ENCODE results near the gene CRTC1. TPM values are rescaled to one million over a fixed set of nuclear protein-coding genes. Genes with fewer than 3 reads are reported as not detected.

CRTC1 gene
- total RNA-seq, 4 donors from 2014 or later = 2.8 to 6.5 (median 5.6) TPM

GRCh38 chr19:18670312-18670711 lies 13.2 kb upstream of the CRTC1 start:
- DNase-seq (ENCODE audit: low spot score) (no peak), ATAC-seq (ENCODE audit: low FRiP score) (no peak)
- TF ChIP-seq CTCF (IDR thresholded peaks at IDR 0.05) = no peak

DNA sequence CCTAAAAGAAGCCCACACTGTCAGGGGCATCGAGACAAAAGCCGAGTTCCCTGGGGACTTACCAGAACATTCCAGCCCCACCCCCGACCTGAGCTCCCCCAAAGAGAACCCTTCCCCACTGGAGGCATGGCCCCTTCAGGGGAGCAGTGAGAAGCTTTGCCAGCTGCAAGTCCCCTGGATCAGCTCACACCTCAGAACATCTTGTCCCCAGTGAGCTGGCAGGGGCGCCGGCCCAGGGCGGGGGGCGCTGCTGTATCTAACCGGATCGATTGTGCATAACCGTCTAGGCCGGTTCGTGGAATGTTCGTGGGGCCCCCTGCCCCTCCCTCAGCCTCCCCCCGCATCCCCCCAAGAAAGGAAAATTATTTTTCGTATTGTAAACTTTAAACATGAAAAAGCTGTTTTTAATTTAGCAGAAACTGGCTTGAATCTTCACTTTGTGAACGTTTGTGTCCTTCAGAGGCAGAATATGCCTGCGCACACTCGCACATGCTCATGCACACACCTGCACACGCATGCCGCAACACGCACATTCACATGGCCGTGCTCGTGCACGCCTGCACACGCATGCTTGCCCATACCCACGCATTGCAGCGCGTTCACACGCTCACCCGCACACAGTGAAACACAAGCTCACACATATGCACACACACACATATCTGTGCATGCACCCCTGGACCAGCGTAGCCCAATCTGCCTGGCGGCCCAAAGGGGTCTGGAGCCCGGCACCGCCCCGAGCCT lies 12.0 kb upstream of the CRTC1 start:
- ATAC-seq (ENCODE audit: low FRiP score) (no peak), DNase-seq (ENCODE audit: low spot score) (no peak)
- TF ChIP-seq CTCF (IDR thresholded peaks at IDR 0.05) = no peak

GRCh38 chr19:18672044-18672451 lies 11.4 kb upstream of the CRTC1 start:
- DNase-seq (ENCODE audit: low spot score) (no peak), ATAC-seq (ENCODE audit: low FRiP score) (no peak)
- TF ChIP-seq CTCF (IDR thresholded peaks at IDR 0.05) = no peak

DNA sequence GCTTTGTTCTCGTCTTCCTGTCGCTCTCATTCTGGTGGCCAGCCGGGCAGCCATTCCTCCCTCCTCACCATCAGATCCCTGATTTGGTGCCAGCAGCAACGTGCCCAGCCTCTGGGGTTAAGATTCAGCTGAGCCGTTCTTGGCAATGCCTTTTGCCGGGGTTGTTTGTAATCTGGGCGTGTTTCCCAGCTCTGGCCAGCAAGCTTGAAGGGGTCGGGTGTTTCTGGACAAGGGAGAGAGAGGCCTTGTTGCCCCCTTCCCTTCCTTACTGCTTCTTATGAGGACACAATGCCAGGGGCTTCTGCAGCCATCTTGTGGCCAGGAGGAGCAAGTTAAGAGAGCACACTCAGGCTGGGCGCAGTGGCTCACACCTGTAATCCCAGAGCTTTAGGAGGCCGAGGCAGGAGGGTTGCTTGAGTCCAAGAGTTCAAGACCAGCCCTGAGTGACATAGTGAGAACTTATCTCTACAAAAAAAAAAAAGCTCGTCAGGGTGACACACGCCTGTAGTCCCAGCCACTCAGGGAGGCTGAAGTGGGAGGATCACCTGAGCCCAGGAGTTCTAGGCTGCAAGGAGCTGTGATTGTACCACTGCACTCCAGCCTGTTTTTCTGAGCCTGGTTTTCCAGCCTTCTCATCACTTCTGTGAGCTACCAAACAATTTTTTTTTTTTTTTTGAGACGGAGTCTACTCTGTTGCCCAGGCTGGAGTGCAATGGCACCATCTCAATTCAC lies 10.7 kb upstream of the CRTC1 start:
- ATAC-seq (ENCODE audit: low FRiP score) (no peak), DNase-seq (ENCODE audit: low spot score) (no peak)
- TF ChIP-seq CTCF (IDR thresholded peaks at IDR 0.05) = no peak

DNA sequence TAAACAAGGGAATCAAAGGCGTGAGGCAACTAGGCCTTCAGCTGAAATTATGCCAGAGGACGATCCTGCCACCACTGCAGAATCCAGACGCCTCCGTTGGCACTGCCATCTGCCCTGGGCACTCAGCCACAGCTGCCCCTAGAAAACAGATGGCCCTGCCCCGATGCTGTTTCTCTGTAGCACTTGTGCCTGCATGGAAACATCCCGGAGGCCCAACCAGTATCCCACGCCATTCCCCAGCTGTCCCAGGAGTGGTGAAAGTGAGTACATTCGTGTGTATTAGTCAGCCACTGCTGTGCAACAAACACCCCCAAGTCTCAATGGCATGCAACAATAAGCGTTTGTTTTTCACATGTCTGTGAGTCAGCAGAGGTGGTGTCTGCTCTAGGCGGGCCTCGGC lies 8.9 kb upstream of the CRTC1 start:
- no peak for DNase-seq (ENCODE audit: low spot score)
- no peak for ATAC-seq (ENCODE audit: low FRiP score)
- TF ChIP-seq CTCF (IDR thresholded peaks at IDR 0.05) = no peak

GRCh38 chr19:18675779-18676178 lies 7.7 kb upstream of the CRTC1 start:
- TF ChIP-seq CTCF (IDR thresholded peaks at IDR 0.05) = no peak
- DNase-seq (ENCODE audit: low spot score) (no peak), ATAC-seq (ENCODE audit: low FRiP score) (no peak)

DNA sequence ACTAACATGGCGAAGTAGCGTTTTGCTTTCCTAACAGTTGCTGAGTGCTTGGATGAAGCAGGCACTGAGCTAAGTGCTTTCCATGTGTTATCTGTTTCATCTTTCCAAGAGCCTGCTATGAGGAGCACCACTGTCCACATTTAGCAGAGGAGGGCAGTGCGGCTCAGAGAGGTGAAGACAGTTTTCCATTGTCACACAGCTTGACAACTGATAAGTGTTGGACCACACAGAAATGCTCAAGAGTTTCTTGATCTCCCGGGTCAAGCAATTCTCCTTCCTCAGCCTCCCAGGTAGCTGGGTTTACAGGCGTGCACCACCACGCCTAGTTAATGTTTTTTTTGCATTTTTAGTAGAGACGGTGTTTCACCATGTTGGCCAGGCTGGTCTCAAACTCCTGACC lies 6.8 kb upstream of the CRTC1 start:
- DNase-seq (ENCODE audit: low spot score) = no peak
- ATAC-seq (ENCODE audit: low FRiP score) = no peak
- no peak for TF ChIP-seq CTCF (IDR thresholded peaks at IDR 0.05)

Data from omental fat pad (tissue), 4 donors.